Natural killer cell (primary cell): ENCODE measurements around the gene OR2F1. TPM values are rescaled to one million over a fixed set of nuclear protein-coding genes. Genes with fewer than 3 reads are reported as not detected.

Source experiments
- ATAC-seq, 3 donors: fragments of 150-1000 bp in 2 of 3; fragments of 200-7000 bp in 1 of 3; cut with Tn5 transposase; 1 replicate in 1 of 3; 2 replicates in 2 of 3; pipeline ENCODE4 v1.10.0; 2021; ENCODE audit warnings: mild to moderate bottlenecking in 2 of 3, moderate library complexity in 2 of 3
- DNase-seq, 2 donors: peaks; one replicate each; pipeline versions ENCODE4 v3.0.0 to v3.0.0-alpha.2; 2013 to 2021; ENCODE audit warnings: mixed read lengths in 1 of 2
- H3K27ac ChIP-seq: one replicate; pipeline ENCODE4 v1.5.1; 2013; ENCODE audit warnings: mild to moderate bottlenecking, low read length
- H3K27me3 ChIP-seq: one replicate; pipeline ENCODE4 v1.6.1; 2013; ENCODE audit warnings: low read length; ENCODE audit not compliant: control insufficient read depth, insufficient read depth
- H3K36me3 ChIP-seq: one replicate; pipeline ENCODE4 v1.6.1; 2013; ENCODE audit warnings: low read length; ENCODE audit not compliant: control insufficient read depth, insufficient read depth
- H3K4me1 ChIP-seq: one replicate; pipeline ENCODE4 v1.6.1; 2013; ENCODE audit warnings: low read length; ENCODE audit not compliant: control insufficient read depth, insufficient read depth
- H3K4me3 ChIP-seq: one replicate; pipeline ENCODE4 v1.5.1; 2013; ENCODE audit warnings: low read length
- H3K9me3 ChIP-seq: one replicate; pipeline ENCODE4 v1.6.1; 2013; ENCODE audit warnings: low read length; ENCODE audit not compliant: control insufficient read depth, insufficient read depth
- H3K27ac Mint-ChIP-seq, 2 donors: one replicate each; pipeline ENCODE4 v1.8.0; 2022; ENCODE audit warnings: mild to moderate bottlenecking in 2 of 2, mixed read lengths in 2 of 2, moderate library complexity in 1 of 2
- H3K27me3 Mint-ChIP-seq, 2 donors: one replicate each; pipeline ENCODE4 v1.8.0; 2022; ENCODE audit warnings: low read depth in 2 of 2, mixed read lengths in 2 of 2
- H3K36me3 Mint-ChIP-seq: one replicate; pipeline ENCODE4 v1.8.0; 2022; ENCODE audit warnings: mixed read lengths
- H3K4me1 Mint-ChIP-seq, 2 donors: one replicate each; pipeline ENCODE4 v1.8.0; 2022; ENCODE audit warnings: mixed read lengths in 2 of 2
- H3K4me3 Mint-ChIP-seq: one replicate; pipeline ENCODE4 v1.8.0; 2022; ENCODE audit warnings: mild to moderate bottlenecking, moderate library complexity, mixed read lengths
- H3K9me3 Mint-ChIP-seq, 2 donors: one replicate each; pipeline ENCODE4 v1.8.0; 2022; ENCODE audit warnings: mixed read lengths in 2 of 2
- CTCF ChIP-seq: fragments of 200-600 bp; IDR thresholded peaks from one replicate; pipeline ENCODE4 v1.8.0; 2022; ENCODE audit warnings: antibody characterized with exemption
- WGBS: methylation state at CpG from one replicate; pipeline ENCODE4 v1.1.7; 2013; ENCODE audit warnings: missing lambda C conversion rate; ENCODE audit not compliant: insufficient coverage; 5-methylcytosine and 5-hydroxymethylcytosine counted together
- intact Hi-C: fragments of 100-400 bp; cut with micrococcal nuclease; formaldehyde crosslinking; loops from one replicate; pipeline ENCODE4 v1.14.2; 2022
- total RNA-seq, 4 donors: library from RNA; stranded (reverse); fragments of 120-200 nt in 1 of 4; gene quantifications; one replicate each; pipeline versions ENCODE4 v1.2.3 to v1.2.4, GENCODE V29; 2013 to 2022

OR2F1 gene
- total RNA-seq, 3 donors from 2014 or later (not counting 1 experiment from before 2014, with no cell fraction given) = not detected

- H3K27ac ChIP-seq = no peak overlapping the region
- no peaks in the 10 kb centered on the region for H3K9me3 ChIP-seq
- intact Hi-C loops = no loop called here
- ATAC-seq = no peak
- H3K4me3 ChIP-seq = no peak overlapping the region
- H3K4me1 ChIP-seq = no peaks in the 10 kb centered on the region
- no peak overlapping the region for H3K4me3 Mint-ChIP-seq
- H3K9me3 Mint-ChIP-seq = no peaks in the 10 kb centered on the region
- peaks cover 26 to 39% of the 10 kb centered on the region in 2 donors for H3K27me3 Mint-ChIP-seq
- no peaks in the 10 kb centered on the region for H3K4me1 Mint-ChIP-seq
- H3K27me3 ChIP-seq = no peaks in the 10 kb centered on the region
- TF ChIP-seq CTCF = no peak
- DNase-seq = no peak
- H3K36me3 Mint-ChIP-seq = no peaks in the 10 kb centered on the region
- no peak overlapping the region for H3K27ac Mint-ChIP-seq
- no peaks in the 10 kb centered on the region for H3K36me3 ChIP-seq
- 100% methylated on average over 1 of the region's 3 CpGs for WGBS
Observed at GRCh38 chr7:143913945-143914615, 40.6 kb upstream of the OR2F1 start.

DNA sequence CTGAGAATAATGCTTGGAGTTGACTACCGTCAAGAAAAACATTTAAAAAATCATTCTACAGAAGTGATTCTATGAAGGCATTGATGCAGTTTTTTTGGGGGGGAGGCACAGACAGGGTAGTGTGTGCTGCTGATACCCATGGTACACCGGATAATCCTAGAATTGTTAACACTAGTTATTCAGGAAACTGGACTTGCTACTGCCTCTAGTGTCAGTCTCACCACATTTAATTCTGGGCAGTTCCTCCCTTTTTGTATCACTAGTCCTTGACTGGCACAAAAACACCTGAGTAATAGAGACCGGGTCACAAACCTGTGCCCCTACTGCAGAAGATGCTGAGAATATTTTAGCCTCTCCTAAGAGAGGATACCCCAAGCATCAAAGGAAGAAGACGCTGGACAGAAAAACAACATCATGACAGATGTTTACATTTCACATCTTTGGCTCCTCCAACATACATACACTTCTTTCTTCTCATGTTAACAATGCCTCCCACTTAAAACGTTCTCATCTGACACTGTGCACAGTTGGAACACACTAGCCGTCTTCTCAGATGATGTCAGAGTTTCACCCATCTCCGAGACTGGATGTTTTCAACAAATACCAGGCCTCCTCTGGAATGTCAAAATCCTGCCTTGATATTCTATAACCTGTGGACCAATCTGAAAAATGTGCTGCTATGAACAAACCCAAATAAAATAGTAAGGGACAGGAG is 39.5 kb upstream of the OR2F1 start:
- intact Hi-C loops = no loop called here
- Histone ChIP-seq H3K27me3 (no peaks in the 10 kb centered on the region), H3K27ac (no peak overlapping the region), H3K9me3 (no peaks in the 10 kb centered on the region), H3K36me3 (no peaks in the 10 kb centered on the region), H3K4me3 (no peak overlapping the region), H3K4me1 (no peaks in the 10 kb centered on the region)
- no peak for TF ChIP-seq CTCF
- Mint-ChIP-seq H3K27ac (no peak overlapping the region), H3K9me3 (no peaks in the 10 kb centered on the region), H3K36me3 (no peaks in the 10 kb centered on the region), H3K4me3 (no peak overlapping the region), H3K27me3 (peaks cover 25 to 39% of the 10 kb centered on the region in 2 donors), H3K4me1 (no peaks in the 10 kb centered on the region)
- WGBS = 81% methylated on average over 6 of the region's 7 CpGs
- no peak for ATAC-seq
- DNase-seq = no peak

DNA sequence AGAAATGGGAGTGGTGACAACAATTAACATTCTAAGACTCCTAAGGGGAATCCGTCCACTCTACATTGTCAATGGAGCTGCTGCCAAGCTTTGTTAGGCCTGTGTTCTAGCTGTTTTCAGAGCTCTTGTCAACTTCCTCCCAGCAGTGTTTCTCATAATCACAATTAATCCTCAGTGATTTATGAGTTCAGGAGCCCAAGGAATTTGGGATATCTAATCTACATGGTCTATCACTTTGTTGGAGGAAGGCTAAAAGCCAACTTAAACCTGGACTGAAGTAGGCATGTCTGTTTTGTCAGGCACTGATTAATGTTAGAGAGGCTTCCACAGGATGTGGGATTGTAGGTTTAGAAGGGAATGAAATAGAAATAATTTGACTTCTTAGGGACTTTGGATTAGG is 29.8 kb upstream of the OR2F1 start:
- no peaks in the 10 kb centered on the region for H3K9me3 Mint-ChIP-seq
- Histone ChIP-seq H3K4me1 (no peaks in the 10 kb centered on the region), H3K36me3 (no peaks in the 10 kb centered on the region), H3K27ac (no peak overlapping the region), H3K27me3 (peaks cover 8% of the 10 kb centered on the region), H3K9me3 (no peaks in the 10 kb centered on the region), H3K4me3 (no peak overlapping the region)
- intact Hi-C loops = no loop called here
- no peaks in the 10 kb centered on the region for H3K36me3 Mint-ChIP-seq
- no peak overlapping the region for H3K4me3 Mint-ChIP-seq
- no peak overlapping the region for H3K27ac Mint-ChIP-seq
- DNase-seq (no peak), ATAC-seq (no peak)
- no peaks in the 10 kb centered on the region for H3K4me1 Mint-ChIP-seq
- no peak for TF ChIP-seq CTCF
- WGBS = 100% methylated on average over 1 of the region's 1 CpG
- peaks cover 17 to 41% of the 10 kb centered on the region in 2 donors for H3K27me3 Mint-ChIP-seq
